Vagina (tissue), 2 donors: ENCODE measurements around the gene MAOB.

Experiments
- POLR2A ChIP-seq, 2 donors: fragments of 450-650 bp; IDR thresholded peaks; one replicate each; pipeline ENCODE4 v1.6.1; 2017; ENCODE audit warnings: antibody characterized with exemption in 2 of 2, mild to moderate bottlenecking in 2 of 2, moderate library complexity in 2 of 2
- POLR2AphosphoS5 ChIP-seq, 2 donors: sonication (generic); formaldehyde crosslinking; IDR thresholded peaks; one replicate each; pipeline ENCODE4 v1.9.0; 2017; ENCODE audit warnings: antibody characterized with exemption in 2 of 2, mild to moderate bottlenecking in 2 of 2, low read depth in 1 of 2; ENCODE audit not compliant: insufficient read depth in 1 of 2
- TF ChIP-seq, protein P1 (sequence below), 3 experiments: fragments of 450-650 bp in 2 of 3; fragments of 200-600 bp in 1 of 3; sonication (generic) in 1 of 3; IDR thresholded peaks; one replicate each; pipeline ENCODE4 v1.5.1; 2017 to 2019; ENCODE audit warnings: antibody characterized with exemption in 3 of 3, mild to moderate bottlenecking in 2 of 3, moderate library complexity in 2 of 3

GRCh38 chrX:43741843-43742573, 140.2 kb downstream of the MAOB start:
- TF ChIP-seq, protein P1, sequence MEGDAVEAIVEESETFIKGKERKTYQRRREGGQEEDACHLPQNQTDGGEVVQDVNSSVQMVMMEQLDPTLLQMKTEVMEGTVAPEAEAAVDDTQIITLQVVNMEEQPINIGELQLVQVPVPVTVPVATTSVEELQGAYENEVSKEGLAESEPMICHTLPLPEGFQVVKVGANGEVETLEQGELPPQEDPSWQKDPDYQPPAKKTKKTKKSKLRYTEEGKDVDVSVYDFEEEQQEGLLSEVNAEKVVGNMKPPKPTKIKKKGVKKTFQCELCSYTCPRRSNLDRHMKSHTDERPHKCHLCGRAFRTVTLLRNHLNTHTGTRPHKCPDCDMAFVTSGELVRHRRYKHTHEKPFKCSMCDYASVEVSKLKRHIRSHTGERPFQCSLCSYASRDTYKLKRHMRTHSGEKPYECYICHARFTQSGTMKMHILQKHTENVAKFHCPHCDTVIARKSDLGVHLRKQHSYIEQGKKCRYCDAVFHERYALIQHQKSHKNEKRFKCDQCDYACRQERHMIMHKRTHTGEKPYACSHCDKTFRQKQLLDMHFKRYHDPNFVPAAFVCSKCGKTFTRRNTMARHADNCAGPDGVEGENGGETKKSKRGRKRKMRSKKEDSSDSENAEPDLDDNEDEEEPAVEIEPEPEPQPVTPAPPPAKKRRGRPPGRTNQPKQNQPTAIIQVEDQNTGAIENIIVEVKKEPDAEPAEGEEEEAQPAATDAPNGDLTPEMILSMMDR (IDR thresholded peaks at IDR 0.05) = no peak
- TF ChIP-seq POLR2AphosphoS5 (IDR thresholded peaks at IDR 0.05; ENCODE audit: insufficient read depth in 1 of 2, low read depth in 1 of 2) (no peak), POLR2A (IDR thresholded peaks at IDR 0.05) (no peak)
